DOHH2 (cell line): ENCODE data around the gene PIP4K2C.

Source experiments
- EZH2phosphoT487 ChIP-seq: fragments of 200-600 bp; sonication (generic); IDR thresholded peaks from 2 replicates; pipeline ENCODE4 v1.6.1; 2017; ENCODE audit warnings: borderline replicate concordance, mild to moderate bottlenecking, antibody characterized with exemption, low read length, moderate library complexity, mixed read lengths
- TF ChIP-seq, protein P1 (sequence below): fragments of 200-600 bp; sonication (generic); IDR thresholded peaks from one replicate; pipeline ENCODE4 v1.5.1; 2014; ENCODE audit warnings: antibody characterized with exemption, mild to moderate bottlenecking, low read depth, low read length; ENCODE audit not compliant: poor library complexity, severe bottlenecking

- TF ChIP-seq, protein P1, sequence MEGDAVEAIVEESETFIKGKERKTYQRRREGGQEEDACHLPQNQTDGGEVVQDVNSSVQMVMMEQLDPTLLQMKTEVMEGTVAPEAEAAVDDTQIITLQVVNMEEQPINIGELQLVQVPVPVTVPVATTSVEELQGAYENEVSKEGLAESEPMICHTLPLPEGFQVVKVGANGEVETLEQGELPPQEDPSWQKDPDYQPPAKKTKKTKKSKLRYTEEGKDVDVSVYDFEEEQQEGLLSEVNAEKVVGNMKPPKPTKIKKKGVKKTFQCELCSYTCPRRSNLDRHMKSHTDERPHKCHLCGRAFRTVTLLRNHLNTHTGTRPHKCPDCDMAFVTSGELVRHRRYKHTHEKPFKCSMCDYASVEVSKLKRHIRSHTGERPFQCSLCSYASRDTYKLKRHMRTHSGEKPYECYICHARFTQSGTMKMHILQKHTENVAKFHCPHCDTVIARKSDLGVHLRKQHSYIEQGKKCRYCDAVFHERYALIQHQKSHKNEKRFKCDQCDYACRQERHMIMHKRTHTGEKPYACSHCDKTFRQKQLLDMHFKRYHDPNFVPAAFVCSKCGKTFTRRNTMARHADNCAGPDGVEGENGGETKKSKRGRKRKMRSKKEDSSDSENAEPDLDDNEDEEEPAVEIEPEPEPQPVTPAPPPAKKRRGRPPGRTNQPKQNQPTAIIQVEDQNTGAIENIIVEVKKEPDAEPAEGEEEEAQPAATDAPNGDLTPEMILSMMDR: no peak
- no peak for TF ChIP-seq EZH2phosphoT487
Observed at GRCh38 chr12:57560516-57560915, 30.5 kb upstream of the PIP4K2C start.
